Left ventricle myocardium inferior (tissue), 1 donor: ENCODE measurements around the gene ST8SIA2. TPM values are rescaled to one million over a fixed set of nuclear protein-coding genes. Genes with fewer than 3 reads are reported as not detected.

Experiments used
- DNase-seq: peaks from one replicate; pipeline ENCODE4 v3.0.0-alpha.2; 2020
- H3K27ac ChIP-seq: fragments of 200-600 bp; replicated peaks from 2 replicates; pipeline ENCODE4 v1.8.0; 2021
- H3K27me3 ChIP-seq: fragments of 200-600 bp; 2 replicates; pipeline ENCODE4 v1.8.0; 2021; ENCODE audit warnings: low read depth
- H3K36me3 ChIP-seq: fragments of 200-600 bp; 2 replicates; pipeline ENCODE4 v1.8.0; 2021
- H3K4me1 ChIP-seq: fragments of 200-600 bp; 2 replicates; pipeline ENCODE4 v1.8.0; 2021
- H3K4me3 ChIP-seq: fragments of 200-600 bp; 2 replicates; pipeline ENCODE4 v1.8.0; 2021; ENCODE audit warnings: mild to moderate bottlenecking, moderate library complexity
- H3K9me3 ChIP-seq: fragments of 200-600 bp; replicated peaks from 2 replicates; pipeline ENCODE4 v1.8.0; 2021
- CTCF ChIP-seq: fragments of 200-600 bp; IDR thresholded peaks from 2 replicates; pipeline ENCODE4 v1.8.0; 2021; ENCODE audit warnings: antibody characterized with exemption, mild to moderate bottlenecking, borderline replicate concordance
- intact Hi-C: fragments of 100-400 bp; cut with micrococcal nuclease; formaldehyde crosslinking; loops from one replicate; pipeline ENCODE4 v1.11.0; 2022
- total RNA-seq: library from RNA; stranded (reverse); fragmentation: NEBNext Ultra II Directional; extraction: Animal tissue kit (Norgen Biotek cat#: 25700); gene quantifications from one replicate; pipeline ENCODE4 v1.2.1, GENCODE V29; 2021
- donor health status: DM: no; HTN: yes; CAD: no; lungs with severe emphysema.

The ST8SIA2 gene
- total RNA-seq, 1 donor from 2014 or later = 3.6 TPM

GRCh38 chr15:92362001-92362350 is 31.7 kb upstream of the ST8SIA2 start:
- Histone ChIP-seq H3K9me3 (peaks cover 5% of the 10 kb centered on the region), H3K27ac (no peak overlapping the region), H3K27me3 (peaks cover 7% of the 10 kb centered on the region), H3K4me3 (no peak overlapping the region), H3K36me3 (no peaks in the 10 kb centered on the region), H3K4me1 (no peaks in the 10 kb centered on the region)
- intact Hi-C loops = no loop called here
- no peak for DNase-seq
- no peak for TF ChIP-seq CTCF

GRCh38 chr15:92365084-92365483 is 28.6 kb upstream of the ST8SIA2 start:
- DNase-seq = no peak
- TF ChIP-seq CTCF = no peak
- intact Hi-C loops = no loop called here
- Histone ChIP-seq H3K4me1 (no peaks in the 10 kb centered on the region), H3K27ac (no peak overlapping the region), H3K4me3 (no peak overlapping the region), H3K27me3 (peaks cover 12% of the 10 kb centered on the region), H3K9me3 (peaks cover 6% of the 10 kb centered on the region), H3K36me3 (no peaks in the 10 kb centered on the region)

GRCh38 chr15:92365906-92366305 is 27.8 kb upstream of the ST8SIA2 start:
- no peak overlapping the region for H3K27ac ChIP-seq
- intact Hi-C loops = no loop called here
- no peak for TF ChIP-seq CTCF
- no peaks in the 10 kb centered on the region for H3K36me3 ChIP-seq
- DNase-seq = no peak
- H3K9me3 ChIP-seq = peaks cover 6% of the 10 kb centered on the region
- no peaks in the 10 kb centered on the region for H3K4me1 ChIP-seq
- no peak overlapping the region for H3K4me3 ChIP-seq
- peaks cover 12% of the 10 kb centered on the region for H3K27me3 ChIP-seq

- no peak for DNase-seq
- Histone ChIP-seq H3K4me3 (no peak overlapping the region), H3K36me3 (no peaks in the 10 kb centered on the region), H3K9me3 (peaks cover 6% of the 10 kb centered on the region), H3K27me3 (peaks cover 12% of the 10 kb centered on the region), H3K4me1 (no peaks in the 10 kb centered on the region), H3K27ac (no peak overlapping the region)
- intact Hi-C loops = no loop called here
- TF ChIP-seq CTCF = no peak
Observed at GRCh38 chr15:92366381-92366780, 27.3 kb upstream of the ST8SIA2 start.

- Histone ChIP-seq H3K4me3 (no peak overlapping the region), H3K27ac (no peak overlapping the region), H3K36me3 (no peaks in the 10 kb centered on the region), H3K4me1 (peaks cover 13% of the 10 kb centered on the region), H3K27me3 (peaks cover 7% of the 10 kb centered on the region), H3K9me3 (peaks cover 5% of the 10 kb centered on the region)
- intact Hi-C loops = no loop called here
- no peak for DNase-seq
- TF ChIP-seq CTCF = no peak
Observed at GRCh38 chr15:92375057-92375456, 18.6 kb upstream of the ST8SIA2 start.

- intact Hi-C loops = no loop called here
- TF ChIP-seq CTCF = no peak
- H3K4me3 ChIP-seq = no peak overlapping the region
- DNase-seq = no peak
- peaks cover 7% of the 10 kb centered on the region for H3K27me3 ChIP-seq
- H3K4me1 ChIP-seq = peaks cover 13% of the 10 kb centered on the region
- no peaks in the 10 kb centered on the region for H3K36me3 ChIP-seq
- no peak overlapping the region for H3K27ac ChIP-seq
- peaks cover 8% of the 10 kb centered on the region for H3K9me3 ChIP-seq
Observed at GRCh38 chr15:92376109-92376508, 17.6 kb upstream of the ST8SIA2 start.
